Measurements from ENCODE around the gene GFER.

GFER gene

DNA sequence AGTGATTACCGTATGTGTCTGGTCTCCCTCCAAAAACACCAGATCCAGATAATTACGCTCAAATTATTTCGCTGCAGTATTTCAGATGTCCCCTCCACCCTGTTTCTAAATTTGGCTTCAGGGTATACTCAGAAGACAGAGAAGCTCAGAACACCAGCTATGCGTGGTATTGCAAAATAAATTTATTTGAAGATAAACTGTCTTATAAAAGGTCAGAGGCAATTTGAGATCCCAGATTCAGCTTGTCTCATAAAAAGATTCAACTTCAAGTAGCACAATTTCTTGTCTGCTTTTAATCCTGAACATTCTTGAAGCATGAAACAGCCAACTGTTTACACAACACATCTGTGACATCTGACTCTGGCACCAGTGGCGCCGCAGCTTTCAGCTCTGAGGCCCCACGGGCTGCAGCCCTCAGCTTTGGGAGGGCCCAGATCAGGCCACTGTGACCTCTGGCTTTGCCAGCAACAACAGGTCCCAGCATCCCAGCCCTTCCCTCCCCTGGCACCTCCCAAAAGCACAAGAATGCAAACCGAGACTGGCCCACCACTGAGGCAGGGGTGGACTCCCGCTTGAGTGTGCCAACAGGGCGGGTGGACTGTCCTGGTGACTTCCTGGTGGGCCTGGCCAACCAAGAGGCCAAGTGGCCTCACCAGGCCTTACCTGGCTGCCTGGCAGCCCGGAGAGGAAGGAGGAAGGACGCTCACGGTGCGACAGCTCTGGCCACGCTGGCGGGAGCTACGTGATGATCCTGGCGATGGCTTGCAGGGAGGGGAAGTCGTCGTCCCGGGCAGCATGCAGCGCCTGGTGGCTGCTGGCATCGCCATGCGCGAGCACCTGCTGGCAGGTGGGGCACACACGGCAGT lies 13.7 kb downstream of the GFER start:
- H3K9me3 ChIP-seq (ENCODE audit: insufficient read depth, low read length, severe bottlenecking) = no peaks in the 10 kb centered on the region
- H3K27ac ChIP-seq (ENCODE audit: low read length) = no peak overlapping the region
- H3K79me2 ChIP-seq (ENCODE audit: insufficient read depth, low read length) = no peaks in the 10 kb centered on the region
- H3K9ac ChIP-seq (ENCODE audit: low read depth, low read length) = no peak overlapping the region
- ATAC-seq (ENCODE audit: insufficient read depth, low read depth) (no peak), DNase-seq (no peak)
- H3K4me1 ChIP-seq (ENCODE audit: insufficient read depth, low read length) = no peaks in the 10 kb centered on the region
- no peak overlapping the region for H3K4me2 ChIP-seq (ENCODE audit: insufficient read depth, low read length)
- H3K36me3 ChIP-seq (ENCODE audit: insufficient read depth, low read length) = peaks cover 59% of the 10 kb centered on the region
- no peaks in the 10 kb centered on the region for H3K27me3 ChIP-seq (ENCODE audit: insufficient read depth, low read length, poor library complexity)
- no peak for TF ChIP-seq EZH2 (IDR thresholded peaks at IDR 0.05; ENCODE audit: borderline replicate concordance, low read depth, low read length, severe bottlenecking)
- TF ChIP-seq, protein P1, sequence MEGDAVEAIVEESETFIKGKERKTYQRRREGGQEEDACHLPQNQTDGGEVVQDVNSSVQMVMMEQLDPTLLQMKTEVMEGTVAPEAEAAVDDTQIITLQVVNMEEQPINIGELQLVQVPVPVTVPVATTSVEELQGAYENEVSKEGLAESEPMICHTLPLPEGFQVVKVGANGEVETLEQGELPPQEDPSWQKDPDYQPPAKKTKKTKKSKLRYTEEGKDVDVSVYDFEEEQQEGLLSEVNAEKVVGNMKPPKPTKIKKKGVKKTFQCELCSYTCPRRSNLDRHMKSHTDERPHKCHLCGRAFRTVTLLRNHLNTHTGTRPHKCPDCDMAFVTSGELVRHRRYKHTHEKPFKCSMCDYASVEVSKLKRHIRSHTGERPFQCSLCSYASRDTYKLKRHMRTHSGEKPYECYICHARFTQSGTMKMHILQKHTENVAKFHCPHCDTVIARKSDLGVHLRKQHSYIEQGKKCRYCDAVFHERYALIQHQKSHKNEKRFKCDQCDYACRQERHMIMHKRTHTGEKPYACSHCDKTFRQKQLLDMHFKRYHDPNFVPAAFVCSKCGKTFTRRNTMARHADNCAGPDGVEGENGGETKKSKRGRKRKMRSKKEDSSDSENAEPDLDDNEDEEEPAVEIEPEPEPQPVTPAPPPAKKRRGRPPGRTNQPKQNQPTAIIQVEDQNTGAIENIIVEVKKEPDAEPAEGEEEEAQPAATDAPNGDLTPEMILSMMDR (IDR thresholded peaks at IDR 0.05; ENCODE audit: borderline replicate concordance, extremely low read depth, low read length, poor library complexity, severe bottlenecking) = no peak
- H2AFZ ChIP-seq (ENCODE audit: low read depth, low read length) = no peak overlapping the region
- peaks cover 19% of the 10 kb centered on the region; the same call in 1 of the 2 replicates for H4K20me1 ChIP-seq (ENCODE audit: insufficient read depth, low read length)
- H3K4me3 ChIP-seq (ENCODE audit: low read depth in 1 of 2, low read length in 2 of 2) = no peak overlapping the region

DNA sequence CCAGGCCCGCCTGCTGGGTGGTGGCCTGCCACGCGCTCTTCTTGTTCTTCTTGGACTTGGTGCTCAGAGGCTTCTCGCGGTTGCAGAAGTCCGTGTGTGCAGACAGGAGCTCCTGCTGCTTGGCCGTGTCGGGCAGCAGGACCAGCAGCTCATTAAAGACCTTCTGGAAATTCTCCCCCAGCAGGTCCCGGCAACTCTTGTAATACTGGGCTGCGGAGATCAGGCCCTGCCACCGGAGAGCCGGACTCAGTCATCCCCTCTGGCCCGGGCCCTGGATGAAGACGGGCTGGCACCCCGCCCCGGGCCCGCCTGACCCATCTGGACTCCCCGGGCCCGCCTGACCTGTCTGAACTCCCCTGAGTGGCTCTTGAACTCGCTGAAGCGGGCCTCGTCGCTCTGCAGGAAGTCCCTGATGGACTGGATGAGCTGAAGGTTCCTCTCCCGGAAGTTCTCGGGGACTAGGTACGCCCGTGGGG lies 14.4 kb downstream of the GFER start:
- H3K4me3 ChIP-seq (ENCODE audit: low read depth in 1 of 2, low read length in 2 of 2) = no peak overlapping the region
- ATAC-seq (ENCODE audit: insufficient read depth, low read depth) (no peak), DNase-seq (no peak)
- H3K79me2 ChIP-seq (ENCODE audit: insufficient read depth, low read length) = peaks cover 2% of the 10 kb centered on the region; the same call in 1 of the 2 replicates
- no peaks in the 10 kb centered on the region for H3K27me3 ChIP-seq (ENCODE audit: insufficient read depth, low read length, poor library complexity)
- H3K36me3 ChIP-seq (ENCODE audit: insufficient read depth, low read length) = peaks cover 66% of the 10 kb centered on the region
- H3K4me1 ChIP-seq (ENCODE audit: insufficient read depth, low read length) = no peaks in the 10 kb centered on the region
- no peak overlapping the region for H3K27ac ChIP-seq (ENCODE audit: low read length)
- no peaks in the 10 kb centered on the region for H3K9me3 ChIP-seq (ENCODE audit: insufficient read depth, low read length, severe bottlenecking)
- H3K9ac ChIP-seq (ENCODE audit: low read depth, low read length) = no peak overlapping the region
- no peak overlapping the region for H2AFZ ChIP-seq (ENCODE audit: low read depth, low read length)
- H4K20me1 ChIP-seq (ENCODE audit: insufficient read depth, low read length) = peaks cover 25% of the 10 kb centered on the region; the same call in 1 of the 2 replicates
- TF ChIP-seq, protein P1 (IDR thresholded peaks at IDR 0.05; ENCODE audit: borderline replicate concordance, extremely low read depth, low read length, poor library complexity, severe bottlenecking) = no peak
- TF ChIP-seq EZH2 (IDR thresholded peaks at IDR 0.05; ENCODE audit: borderline replicate concordance, low read depth, low read length, severe bottlenecking) = no peak
- H3K4me2 ChIP-seq (ENCODE audit: insufficient read depth, low read length) = no peak overlapping the region

GRCh38 chr16:1998852-1999801 lies 15.1 kb downstream of the GFER start:
- H3K4me2 ChIP-seq (ENCODE audit: insufficient read depth, low read length) = no peak overlapping the region
- no peaks in the 10 kb centered on the region for H3K4me1 ChIP-seq (ENCODE audit: insufficient read depth, low read length)
- ATAC-seq (ENCODE audit: insufficient read depth, low read depth) (no peak), DNase-seq (no peak)
- H3K27me3 ChIP-seq (ENCODE audit: insufficient read depth, low read length, poor library complexity) = no peaks in the 10 kb centered on the region
- H4K20me1 ChIP-seq (ENCODE audit: insufficient read depth, low read length) = peaks cover 33% of the 10 kb centered on the region
- H2AFZ ChIP-seq (ENCODE audit: low read depth, low read length) = no peak overlapping the region
- no peak overlapping the region for H3K9ac ChIP-seq (ENCODE audit: low read depth, low read length)
- no peak overlapping the region for H3K27ac ChIP-seq (ENCODE audit: low read length)
- H3K79me2 ChIP-seq (ENCODE audit: insufficient read depth, low read length) = peaks cover 9% of the 10 kb centered on the region
- no peak overlapping the region for H3K4me3 ChIP-seq (ENCODE audit: low read depth in 1 of 2, low read length in 2 of 2)
- TF ChIP-seq, protein P1 (IDR thresholded peaks at IDR 0.05; ENCODE audit: borderline replicate concordance, extremely low read depth, low read length, poor library complexity, severe bottlenecking) = no peak
- TF ChIP-seq EZH2 (IDR thresholded peaks at IDR 0.05; ENCODE audit: borderline replicate concordance, low read depth, low read length, severe bottlenecking) = no peak
- no peaks in the 10 kb centered on the region for H3K9me3 ChIP-seq (ENCODE audit: insufficient read depth, low read length, severe bottlenecking)
- H3K36me3 ChIP-seq (ENCODE audit: insufficient read depth, low read length) = peaks cover 73% of the 10 kb centered on the region

Data from DND-41 (cell line).